Osteoblast (primary cell): ENCODE data around the gene PCDHGA12. TPM values are rescaled to one million over a fixed set of nuclear protein-coding genes. Genes with fewer than 3 reads are reported as not detected.
A peak's percentile ranks its signal among the peaks of the same experiment; 100 is the strongest.

Experiments
- DNase-seq: peaks from one replicate; pipeline ENCODE4 v3.0.0; 2011; ENCODE audit warnings: low spot score, mixed read lengths; ENCODE audit not compliant: insufficient read length; ENCODE audit errors: missing footprints
- H2AFZ ChIP-seq: 2 replicates; pipeline ENCODE4 v1.6.0; 2011; ENCODE audit warnings: mild to moderate bottlenecking, low read length
- H3K27ac ChIP-seq: 2 replicates; pipeline ENCODE4 v1.5.1; 2011; ENCODE audit warnings: mild to moderate bottlenecking, low read depth, low read length, moderate library complexity
- H3K27me3 ChIP-seq: 2 replicates; pipeline ENCODE4 v1.6.0; 2012; ENCODE audit warnings: mild to moderate bottlenecking, control low read depth, inconsistent platforms, low read length, moderate library complexity; ENCODE audit not compliant: insufficient read depth
- H3K36me3 ChIP-seq: 2 replicates; pipeline ENCODE4 v1.5.1; 2011; ENCODE audit warnings: mild to moderate bottlenecking, low read length, control low read depth, moderate library complexity; ENCODE audit not compliant: insufficient read depth
- H3K4me1 ChIP-seq: 2 replicates; pipeline ENCODE4 v1.5.1; 2011; ENCODE audit warnings: mild to moderate bottlenecking, low read length, control low read depth, moderate library complexity; ENCODE audit not compliant: insufficient read depth
- H3K4me2 ChIP-seq: 2 replicates; pipeline ENCODE4 v1.6.0; 2011; ENCODE audit warnings: mild to moderate bottlenecking, low read length; ENCODE audit not compliant: insufficient read depth
- H3K4me3 ChIP-seq: fragments of 200-600 bp; sonication (generic); 3 replicates; pipeline ENCODE4 v1.5.1; 2012; ENCODE audit warnings: mild to moderate bottlenecking, low read length, inconsistent platforms; ENCODE audit not compliant: insufficient read depth
- H3K79me2 ChIP-seq: 2 replicates; pipeline ENCODE4 v1.6.0; 2012; ENCODE audit warnings: mild to moderate bottlenecking, low read length, control low read depth, inconsistent platforms; ENCODE audit not compliant: insufficient read depth
- H3K9me3 ChIP-seq: 2 replicates; pipeline ENCODE4 v1.5.1; 2011; ENCODE audit warnings: low read depth, low read length, control low read depth
- H4K20me1 ChIP-seq: 2 replicates; pipeline ENCODE4 v1.6.0; 2012; ENCODE audit warnings: mild to moderate bottlenecking, low read length, control low read depth; ENCODE audit not compliant: insufficient read depth
- total RNA-seq: library from RNA; depleted of rRNA; stranded (reverse); fragments of >200 nt; gene quantifications from 2 replicates; pipeline ENCODE4 v1.2.3, GENCODE V29; 2012
- TF ChIP-seq, protein P1 (sequence below): IDR thresholded peaks from 2 replicates; pipeline ENCODE4 v1.5.1; 2011; ENCODE audit warnings: mild to moderate bottlenecking, low read depth, low read length, moderate library complexity; ENCODE audit errors: extremely low read depth

PCDHGA12 gene
- total RNA-seq, 1 donor: 20.6 TPM

DNA sequence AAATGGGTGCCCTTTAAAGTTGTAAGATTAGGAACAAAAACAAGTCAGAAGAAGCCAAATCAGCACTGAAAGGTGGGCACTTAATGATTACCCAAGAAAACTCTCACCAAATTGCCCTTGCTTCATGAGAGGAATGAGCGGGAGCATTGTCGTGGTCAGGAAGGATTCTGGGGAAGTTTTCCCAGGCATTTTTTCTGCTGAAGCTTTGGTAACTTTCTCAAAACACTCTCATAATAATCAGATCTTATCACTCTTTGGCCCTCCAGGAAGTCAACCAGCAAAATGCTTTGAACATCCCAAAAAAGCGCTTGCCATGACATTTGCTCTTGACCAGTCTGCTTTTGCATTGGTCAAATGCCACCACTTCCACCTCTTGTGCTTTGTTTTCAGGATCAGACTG lies 35.0 kb downstream of the PCDHGA12 start:
- DNase-seq: no peak
- no peak overlapping the region for H3K4me3 ChIP-seq
- TF ChIP-seq, protein P1, sequence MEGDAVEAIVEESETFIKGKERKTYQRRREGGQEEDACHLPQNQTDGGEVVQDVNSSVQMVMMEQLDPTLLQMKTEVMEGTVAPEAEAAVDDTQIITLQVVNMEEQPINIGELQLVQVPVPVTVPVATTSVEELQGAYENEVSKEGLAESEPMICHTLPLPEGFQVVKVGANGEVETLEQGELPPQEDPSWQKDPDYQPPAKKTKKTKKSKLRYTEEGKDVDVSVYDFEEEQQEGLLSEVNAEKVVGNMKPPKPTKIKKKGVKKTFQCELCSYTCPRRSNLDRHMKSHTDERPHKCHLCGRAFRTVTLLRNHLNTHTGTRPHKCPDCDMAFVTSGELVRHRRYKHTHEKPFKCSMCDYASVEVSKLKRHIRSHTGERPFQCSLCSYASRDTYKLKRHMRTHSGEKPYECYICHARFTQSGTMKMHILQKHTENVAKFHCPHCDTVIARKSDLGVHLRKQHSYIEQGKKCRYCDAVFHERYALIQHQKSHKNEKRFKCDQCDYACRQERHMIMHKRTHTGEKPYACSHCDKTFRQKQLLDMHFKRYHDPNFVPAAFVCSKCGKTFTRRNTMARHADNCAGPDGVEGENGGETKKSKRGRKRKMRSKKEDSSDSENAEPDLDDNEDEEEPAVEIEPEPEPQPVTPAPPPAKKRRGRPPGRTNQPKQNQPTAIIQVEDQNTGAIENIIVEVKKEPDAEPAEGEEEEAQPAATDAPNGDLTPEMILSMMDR: no peak
- peaks cover 17% of the 10 kb centered on the region for H3K79me2 ChIP-seq
- no peaks in the 10 kb centered on the region for H3K4me1 ChIP-seq
- H3K27me3 ChIP-seq: no peaks in the 10 kb centered on the region
- no peaks in the 10 kb centered on the region for H4K20me1 ChIP-seq
- no peaks in the 10 kb centered on the region for H3K9me3 ChIP-seq
- no peak overlapping the region for H3K27ac ChIP-seq
- H3K4me2 ChIP-seq: no peak overlapping the region
- no peaks in the 10 kb centered on the region for H3K36me3 ChIP-seq
- no peak overlapping the region for H2AFZ ChIP-seq

DNA sequence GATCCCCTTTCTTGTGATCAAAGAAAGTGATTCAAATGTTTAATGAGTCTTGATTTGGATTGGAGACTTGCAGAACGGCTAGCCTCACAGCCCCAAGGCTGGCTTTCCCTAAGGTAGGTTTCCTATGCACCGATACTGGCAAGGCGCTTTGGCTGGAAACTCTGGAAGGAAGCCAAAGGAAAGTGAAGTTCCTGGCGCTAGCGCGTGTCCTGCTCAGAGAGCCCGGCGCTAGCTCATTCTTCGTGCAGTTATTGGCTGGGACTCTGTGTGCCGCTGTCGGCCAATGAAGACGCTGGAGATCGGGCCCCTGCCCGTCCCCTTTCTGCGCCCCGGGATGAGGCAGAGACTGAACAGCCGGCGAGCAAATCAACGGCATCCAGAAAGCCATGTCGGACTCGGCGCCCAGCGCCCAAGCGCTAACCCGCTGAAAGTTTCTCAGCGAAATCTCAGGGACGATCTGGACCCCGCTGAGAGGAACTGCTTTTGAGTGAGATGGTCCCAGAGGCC lies 45.4 kb downstream of the PCDHGA12 start, which contains the start of gene PCDHGC3:
Gene PCDHGC3 (plus strand): TSS at position 342 of the 507 bp plus-strand sequence. CDS start 151 bp downstream, at position 493.
- H4K20me1 ChIP-seq: peaks cover 36% of the 10 kb centered on the region
- H2AFZ ChIP-seq: peak within 1 kb of the TSS; percentile 77
- no peaks in the 10 kb centered on the region for H3K27me3 ChIP-seq
- TF ChIP-seq, protein P1: peak; percentile 29
- peak within 1 kb of the TSS; percentile 78 for H3K27ac ChIP-seq
- H3K4me1 ChIP-seq: peaks cover 35% of the 10 kb centered on the region
- H3K79me2 ChIP-seq: peaks cover 35% of the 10 kb centered on the region
- no peaks in the 10 kb centered on the region for H3K36me3 ChIP-seq
- peak; percentile 96 for DNase-seq
- peak within 1 kb of the TSS; percentile 93 for H3K4me2 ChIP-seq
- H3K4me3 ChIP-seq: peak within 1 kb of the TSS; percentile 77
- no peaks in the 10 kb centered on the region for H3K9me3 ChIP-seq

DNA sequence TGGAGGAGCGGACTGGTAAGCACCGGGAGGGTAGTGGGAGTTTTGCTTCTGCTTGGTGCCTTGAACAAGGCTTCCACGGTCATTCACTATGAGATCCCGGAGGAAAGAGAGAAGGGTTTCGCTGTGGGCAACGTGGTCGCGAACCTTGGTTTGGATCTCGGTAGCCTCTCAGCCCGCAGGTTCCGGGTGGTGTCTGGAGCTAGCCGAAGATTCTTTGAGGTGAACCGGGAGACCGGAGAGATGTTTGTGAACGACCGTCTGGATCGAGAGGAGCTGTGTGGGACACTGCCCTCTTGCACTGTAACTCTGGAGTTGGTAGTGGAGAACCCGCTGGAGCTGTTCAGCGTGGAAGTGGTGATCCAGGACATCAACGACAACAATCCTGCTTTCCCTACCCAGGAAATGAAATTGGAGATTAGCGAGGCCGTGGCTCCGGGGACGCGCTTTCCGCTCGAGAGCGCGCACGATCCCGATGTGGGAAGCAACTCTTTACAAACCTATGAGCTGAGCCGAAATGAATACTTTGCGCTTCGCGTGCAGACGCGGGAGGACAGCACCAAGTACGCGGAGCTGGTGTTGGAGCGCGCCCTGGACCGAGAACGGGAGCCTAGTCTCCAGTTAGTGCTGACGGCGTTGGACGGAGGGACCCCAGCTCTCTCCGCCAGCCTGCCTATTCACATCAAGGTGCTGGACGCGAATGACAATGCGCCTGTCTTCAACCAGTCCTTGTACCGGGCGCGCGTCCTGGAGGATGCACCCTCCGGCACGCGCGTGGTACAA lies 46.0 kb downstream of the PCDHGA12 start:
- peaks cover 41% of the 10 kb centered on the region for H3K79me2 ChIP-seq
- peak; percentile 92 for DNase-seq
- peaks cover 35% of the 10 kb centered on the region for H3K4me1 ChIP-seq
- H3K9me3 ChIP-seq: no peaks in the 10 kb centered on the region
- no peaks in the 10 kb centered on the region for H3K27me3 ChIP-seq
- H3K4me2 ChIP-seq: peak overlapping the region; percentile 93
- peaks cover 36% of the 10 kb centered on the region for H4K20me1 ChIP-seq
- H3K27ac ChIP-seq: peak overlapping the region; percentile 78
- H2AFZ ChIP-seq: peak overlapping the region; percentile 77
- H3K36me3 ChIP-seq: no peaks in the 10 kb centered on the region
- TF ChIP-seq, protein P1: no peak
- peak overlapping the region; percentile 77 for H3K4me3 ChIP-seq

DNA sequence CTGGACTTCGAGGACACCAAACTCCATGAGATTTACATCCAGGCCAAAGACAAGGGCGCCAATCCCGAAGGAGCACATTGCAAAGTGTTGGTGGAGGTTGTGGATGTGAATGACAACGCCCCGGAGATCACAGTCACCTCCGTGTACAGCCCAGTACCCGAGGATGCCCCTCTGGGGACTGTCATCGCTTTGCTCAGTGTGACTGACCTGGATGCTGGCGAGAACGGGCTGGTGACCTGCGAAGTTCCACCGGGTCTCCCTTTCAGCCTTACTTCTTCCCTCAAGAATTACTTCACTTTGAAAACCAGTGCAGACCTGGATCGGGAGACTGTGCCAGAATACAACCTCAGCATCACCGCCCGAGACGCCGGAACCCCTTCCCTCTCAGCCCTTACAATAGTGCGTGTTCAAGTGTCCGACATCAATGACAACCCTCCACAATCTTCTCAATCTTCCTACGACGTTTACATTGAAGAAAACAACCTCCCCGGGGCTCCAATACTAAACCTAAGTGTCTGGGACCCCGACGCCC lies 46.8 kb downstream of the PCDHGA12 start:
- TF ChIP-seq, protein P1: no peak
- Histone ChIP-seq H3K4me2 (peak overlapping the region; percentile 93), H4K20me1 (peaks cover 36% of the 10 kb centered on the region), H3K79me2 (peaks cover 46% of the 10 kb centered on the region), H3K27ac (peak overlapping the region; percentile 78), H2AFZ (peak overlapping the region; percentile 46), H3K36me3 (no peaks in the 10 kb centered on the region), H3K4me1 (peaks cover 35% of the 10 kb centered on the region), H3K27me3 (no peaks in the 10 kb centered on the region), H3K4me3 (peak overlapping the region; percentile 77), H3K9me3 (no peaks in the 10 kb centered on the region)
- peak; percentile 54 for DNase-seq
